Stimulated activated CD8-positive, alpha-beta memory T cell treated with anti-CD3 and anti-CD28 coated beads, Interleukin-7, amount 100 ng/mL, for 48 hours (primary cell): ENCODE results near the gene MAP3K21.

Source experiments
- DNase-seq, 2 donors: peaks; one replicate each; pipeline ENCODE4 v3.0.0-alpha.2; 2020; ENCODE audit warnings: low read depth in 1 of 2; ENCODE audit errors: extremely low read depth in 1 of 2

The MAP3K21 gene

DNA sequence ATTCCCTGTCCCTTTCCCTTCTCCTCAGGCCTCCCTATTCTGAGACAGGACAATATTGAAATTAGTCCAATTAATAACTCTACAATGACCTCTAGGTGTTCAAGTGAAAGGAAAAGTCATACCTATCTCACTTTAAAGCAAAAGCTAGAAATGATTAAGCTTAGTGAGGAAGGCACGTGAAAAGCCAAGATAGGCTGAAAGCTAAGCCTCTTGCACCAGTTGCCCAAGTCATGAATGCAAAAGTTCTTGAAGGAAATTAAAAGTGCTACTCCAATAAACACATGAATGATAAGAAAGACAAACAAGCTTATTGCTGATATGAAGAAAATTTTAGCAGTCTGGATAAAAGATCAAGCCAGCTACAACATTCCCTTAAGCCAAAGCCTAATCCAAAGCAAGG is 3.8 kb upstream of the MAP3K21 start:
- no peak for DNase-seq

DNA sequence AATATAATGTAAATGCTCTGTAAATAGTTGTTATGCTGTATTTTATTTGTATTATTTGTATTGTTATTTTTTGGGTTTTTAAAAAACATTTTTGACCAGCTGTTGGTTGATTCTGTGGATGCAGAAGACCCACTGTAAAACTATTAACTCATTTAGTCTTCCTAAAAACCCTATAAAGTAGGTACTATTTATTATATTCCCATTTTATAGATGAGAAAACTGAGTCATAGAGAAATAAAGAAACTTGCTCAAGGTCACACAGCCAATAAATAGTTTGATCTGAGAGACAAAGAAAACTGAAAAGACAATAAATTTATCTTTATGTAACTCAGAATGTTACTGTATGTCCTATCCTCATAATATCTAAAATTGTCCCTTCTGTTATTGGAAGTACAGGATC is 1.2 kb upstream of the MAP3K21 start:
- DNase-seq, result no peak

DNA sequence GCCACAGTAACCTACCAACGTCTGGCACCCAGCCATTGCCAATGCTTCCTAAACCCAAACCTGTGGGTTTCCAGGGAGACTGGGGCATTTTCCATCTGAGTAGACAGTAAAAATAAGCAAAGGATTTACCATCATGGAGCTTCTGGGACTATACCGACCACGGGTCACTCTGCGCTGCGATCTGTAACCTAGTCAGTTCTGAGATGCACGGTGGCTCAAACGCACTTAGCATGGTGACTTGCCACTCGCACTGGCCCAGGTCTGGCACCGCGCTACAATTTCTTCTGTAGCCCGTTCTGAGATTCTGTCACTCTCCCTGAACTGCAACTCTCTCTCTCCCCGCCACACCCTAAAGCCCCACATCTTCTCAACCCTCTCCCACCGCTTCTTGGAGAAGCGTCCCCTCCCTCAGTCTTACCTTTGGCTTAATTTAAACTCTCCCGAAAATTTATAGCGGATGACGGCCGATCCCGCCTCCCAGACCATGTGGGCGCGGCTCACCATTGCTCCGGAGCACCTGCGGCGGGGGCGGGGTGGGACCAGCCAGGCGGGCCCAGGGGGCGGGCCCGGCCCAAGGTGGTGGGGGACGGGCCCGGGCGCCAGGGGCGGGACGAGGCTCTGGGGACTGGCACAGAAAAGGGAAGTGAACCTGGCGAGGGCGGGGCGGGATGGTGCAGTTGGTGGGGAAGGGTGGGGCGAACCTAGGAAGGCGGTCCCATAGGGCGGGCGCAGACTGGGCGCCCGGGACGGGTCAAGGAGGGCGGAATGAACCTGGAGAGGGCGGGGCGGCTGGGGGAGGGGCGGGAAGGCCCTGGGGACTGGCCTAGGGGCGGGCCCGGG is 493 bp upstream of the MAP3K21 start:
- peak; percentile 66 to 85 for DNase-seq

DNA sequence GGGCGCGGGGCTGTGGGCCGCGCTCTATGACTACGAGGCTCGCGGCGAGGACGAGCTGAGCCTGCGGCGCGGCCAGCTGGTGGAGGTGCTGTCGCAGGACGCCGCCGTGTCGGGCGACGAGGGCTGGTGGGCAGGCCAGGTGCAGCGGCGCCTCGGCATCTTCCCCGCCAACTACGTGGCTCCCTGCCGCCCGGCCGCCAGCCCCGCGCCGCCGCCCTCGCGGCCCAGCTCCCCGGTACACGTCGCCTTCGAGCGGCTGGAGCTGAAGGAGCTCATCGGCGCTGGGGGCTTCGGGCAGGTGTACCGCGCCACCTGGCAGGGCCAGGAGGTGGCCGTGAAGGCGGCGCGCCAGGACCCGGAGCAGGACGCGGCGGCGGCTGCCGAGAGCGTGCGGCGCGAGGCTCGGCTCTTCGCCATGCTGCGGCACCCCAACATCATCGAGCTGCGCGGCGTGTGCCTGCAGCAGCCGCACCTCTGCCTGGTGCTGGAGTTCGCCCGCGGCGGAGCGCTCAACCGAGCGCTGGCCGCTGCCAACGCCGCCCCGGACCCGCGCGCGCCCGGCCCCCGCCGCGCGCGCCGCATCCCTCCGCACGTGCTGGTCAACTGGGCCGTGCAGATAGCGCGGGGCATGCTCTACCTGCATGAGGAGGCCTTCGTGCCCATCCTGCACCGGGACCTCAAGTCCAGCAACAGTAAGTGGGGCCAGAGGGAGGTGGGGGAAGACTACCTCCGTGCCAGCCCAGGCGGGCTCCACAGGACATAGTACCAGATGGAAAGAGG is 808 bp downstream of the MAP3K21 start:
- DNase-seq, result no peak

DNA sequence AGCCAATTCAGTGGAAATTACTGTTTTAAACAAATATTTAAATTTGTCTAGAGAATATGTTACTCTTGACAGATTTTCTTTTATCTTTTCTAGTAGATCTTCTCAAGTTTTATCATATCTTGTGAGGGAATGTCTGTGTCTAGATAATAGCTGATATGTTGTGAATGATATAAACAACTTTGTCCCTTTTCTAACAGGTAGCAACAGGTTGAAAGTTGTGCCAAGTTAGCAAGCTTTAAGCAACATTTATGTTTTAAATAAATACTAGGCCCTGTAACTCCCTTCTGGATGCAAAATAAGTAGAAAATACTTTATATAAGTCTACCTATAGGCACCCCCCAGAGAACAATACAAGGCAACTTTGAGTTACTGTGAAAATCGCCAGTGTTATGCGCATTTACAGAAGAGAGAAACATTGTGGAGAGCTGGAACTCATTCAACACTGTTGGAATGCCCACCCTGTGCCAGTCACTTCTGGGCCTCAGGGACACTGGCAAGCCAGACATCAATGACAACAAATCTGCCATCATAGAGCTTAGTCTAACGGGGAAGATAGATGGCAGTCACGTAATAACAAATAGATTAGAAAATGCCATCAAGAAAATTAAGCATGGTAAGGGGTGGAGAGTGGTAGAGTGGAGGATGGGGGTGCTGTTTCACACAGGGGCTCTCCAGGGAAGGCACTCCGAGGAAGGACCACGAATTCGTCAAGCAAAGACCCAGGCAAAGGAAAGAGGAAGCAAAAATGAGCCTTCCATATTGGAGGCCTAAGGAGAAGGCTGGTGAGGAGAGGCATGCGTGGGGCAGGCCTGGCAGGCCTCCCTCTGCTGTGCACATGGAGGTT is 4.4 kb downstream of the MAP3K21 start:
- DNase-seq, result no peak

DNA sequence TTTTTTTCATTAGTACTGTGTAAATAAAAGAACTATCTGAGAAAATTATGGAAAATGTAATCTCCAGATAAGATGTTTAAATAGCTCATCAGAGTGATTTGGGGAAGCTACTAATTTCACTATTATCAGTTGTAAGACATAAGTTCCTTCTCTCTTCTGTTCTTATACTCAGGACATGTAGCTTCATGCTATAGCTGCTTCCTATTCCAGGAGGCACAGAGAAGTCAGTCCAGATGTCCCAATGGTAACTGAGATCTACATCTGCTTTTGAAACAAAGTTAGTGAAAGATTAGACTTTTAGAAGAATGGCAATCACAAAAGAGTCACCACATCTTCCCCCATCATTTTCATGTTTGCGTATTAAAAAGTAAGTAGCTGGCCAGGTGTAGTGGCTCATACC is 5.6 kb downstream of the MAP3K21 start:
- DNase-seq, result no peak

DNA sequence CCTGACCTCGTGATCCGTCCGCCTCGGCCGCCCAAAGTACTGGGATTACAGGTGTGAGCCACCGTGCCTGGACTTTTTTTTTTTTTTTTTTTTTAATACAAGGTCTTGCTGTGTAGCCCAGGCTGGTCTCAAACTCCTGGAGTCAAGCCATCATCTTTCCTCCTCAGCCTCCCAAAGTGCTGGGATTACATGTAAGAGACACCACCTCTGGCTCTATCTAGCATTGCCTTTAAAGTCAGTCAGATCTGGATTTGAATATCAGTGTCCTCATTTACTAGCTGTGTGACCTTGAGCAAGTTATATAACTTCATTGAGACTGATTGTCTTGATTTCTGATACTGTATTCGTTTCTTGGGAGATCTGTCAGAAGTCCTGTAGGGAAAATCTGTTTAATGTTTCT is 6.6 kb downstream of the MAP3K21 start:
- no peak for DNase-seq

DNA sequence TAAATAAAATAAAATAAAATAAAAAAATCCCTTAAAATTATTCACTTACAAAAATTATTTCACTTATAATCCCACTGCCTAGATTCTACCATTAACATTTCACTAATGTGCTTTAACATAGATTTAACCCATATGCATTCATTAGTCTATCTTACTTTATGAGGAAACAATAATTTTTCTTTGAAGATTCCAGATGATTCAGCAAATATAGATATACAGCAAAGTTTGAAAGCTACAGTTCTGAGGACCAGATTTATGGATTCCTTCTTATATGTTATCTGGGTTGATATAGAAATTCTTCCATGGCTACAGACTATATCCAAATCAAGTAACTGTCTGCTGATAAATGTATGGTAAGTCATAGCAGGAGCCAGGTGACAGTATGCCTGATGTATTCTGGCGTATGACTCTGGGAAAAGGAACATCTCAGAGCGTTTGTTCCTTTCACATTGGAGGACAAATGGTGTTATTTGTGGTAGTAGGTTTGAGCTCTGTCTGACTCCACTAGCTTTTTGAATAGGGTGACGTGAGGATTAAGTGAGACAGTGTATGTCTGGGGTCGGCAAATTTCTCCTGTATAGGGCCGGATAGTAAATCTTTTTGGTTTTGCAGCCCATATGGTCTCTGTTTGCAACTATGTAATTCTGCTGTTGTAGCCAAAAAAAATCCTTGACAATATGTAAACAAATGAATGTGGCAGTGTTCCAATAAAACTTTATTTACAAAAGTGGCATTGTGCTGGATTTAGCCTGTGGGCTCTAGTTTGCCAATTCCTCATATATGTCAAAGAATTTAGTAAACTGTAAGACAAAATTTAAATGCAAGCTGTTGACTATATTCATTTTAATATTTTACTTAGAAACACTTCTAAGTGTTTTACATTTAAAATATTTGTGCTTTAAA is 9.3 kb downstream of the MAP3K21 start:
- DNase-seq, result no peak

DNA sequence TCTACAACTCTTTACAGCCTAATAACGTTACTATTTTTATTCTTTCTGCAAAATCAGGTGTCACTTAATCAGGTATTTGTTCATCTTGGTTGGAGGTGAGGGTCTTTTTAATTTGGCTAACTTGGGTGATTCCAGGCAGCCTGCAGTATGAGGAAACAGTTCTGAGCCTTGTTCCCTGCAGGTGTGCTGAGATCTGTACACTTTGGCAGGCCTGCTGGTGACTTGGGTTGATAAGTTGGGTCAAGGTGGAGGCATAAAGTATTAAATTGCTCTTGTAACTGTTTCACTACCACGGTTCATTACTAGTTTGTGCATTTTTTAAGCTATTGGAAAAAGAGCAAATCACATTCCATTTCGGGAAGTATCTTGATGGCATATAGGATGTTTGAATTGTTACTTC is 10.0 kb downstream of the MAP3K21 start:
- no peak for DNase-seq

DNA sequence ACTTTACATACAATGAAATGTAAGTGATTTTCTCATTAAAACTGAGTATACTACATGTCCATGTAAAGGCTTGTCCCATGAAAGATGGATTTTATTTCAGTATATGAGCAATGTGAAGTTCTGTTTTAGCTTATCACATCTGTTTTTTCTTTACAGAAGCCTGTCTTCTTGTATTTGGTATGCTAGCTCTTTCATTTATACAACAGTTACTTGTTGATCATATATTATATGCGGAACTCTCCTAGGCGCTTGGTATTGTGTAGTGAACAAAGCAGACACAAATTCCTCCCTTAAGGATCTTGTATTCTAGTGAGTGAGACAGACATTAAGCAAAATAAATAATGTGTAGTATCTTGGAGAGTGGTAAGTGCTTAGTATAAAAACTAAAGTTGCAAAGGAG is 10.6 kb downstream of the MAP3K21 start:
- no peak for DNase-seq

DNA sequence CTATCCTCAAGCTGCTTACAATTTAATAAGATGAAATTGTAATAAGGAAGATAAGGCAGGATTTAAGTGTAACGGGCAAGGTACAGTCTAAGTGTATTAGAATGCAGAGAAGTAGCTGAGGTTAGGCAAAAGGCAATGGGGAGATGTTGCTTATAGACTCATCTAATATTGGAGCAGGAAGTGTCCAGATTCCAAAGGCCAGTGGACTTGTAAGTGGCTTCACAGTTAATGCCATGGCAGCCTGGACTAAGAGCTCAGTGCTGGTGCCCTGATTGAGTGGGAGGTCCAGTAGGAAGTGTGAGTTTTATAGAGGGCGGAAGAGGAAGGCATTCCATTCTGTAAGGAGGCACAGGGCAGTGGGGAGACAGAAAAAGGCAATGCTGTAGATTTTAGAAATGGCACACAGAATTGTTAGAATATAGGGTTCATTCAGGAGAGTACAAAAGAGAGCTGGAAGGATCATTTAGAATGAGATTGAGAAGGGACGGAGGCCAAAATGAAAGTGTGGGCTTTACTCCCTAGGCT is 12.6 kb downstream of the MAP3K21 start:
- DNase-seq, result no peak

DNA sequence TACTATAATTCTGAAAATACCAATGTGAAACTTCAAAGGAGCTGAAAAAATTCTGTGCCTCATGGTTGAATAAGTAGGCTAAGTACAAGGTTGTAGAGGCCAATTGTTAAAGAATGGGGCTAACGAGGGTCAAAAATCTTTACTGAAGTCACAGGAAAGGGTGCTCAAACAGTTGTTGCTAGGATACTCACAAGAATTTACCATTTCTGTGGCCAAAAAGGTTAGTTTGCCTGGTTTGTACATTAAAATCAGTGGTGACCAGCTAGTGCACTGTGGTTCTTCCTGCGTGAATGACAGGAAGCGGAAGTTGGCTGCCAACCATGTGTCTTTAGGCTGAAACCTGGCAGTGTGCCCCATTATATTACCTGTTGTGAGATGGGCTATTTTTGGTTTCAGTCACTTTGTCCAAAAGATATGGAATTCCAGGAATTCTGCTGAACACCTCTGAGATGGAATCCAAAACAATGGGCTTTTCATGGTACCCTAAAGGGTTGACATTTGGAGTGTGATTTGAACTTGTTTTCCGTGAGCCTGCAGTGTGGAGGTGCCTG is 13.5 kb downstream of the MAP3K21 start:
- DNase-seq, result no peak

DNA sequence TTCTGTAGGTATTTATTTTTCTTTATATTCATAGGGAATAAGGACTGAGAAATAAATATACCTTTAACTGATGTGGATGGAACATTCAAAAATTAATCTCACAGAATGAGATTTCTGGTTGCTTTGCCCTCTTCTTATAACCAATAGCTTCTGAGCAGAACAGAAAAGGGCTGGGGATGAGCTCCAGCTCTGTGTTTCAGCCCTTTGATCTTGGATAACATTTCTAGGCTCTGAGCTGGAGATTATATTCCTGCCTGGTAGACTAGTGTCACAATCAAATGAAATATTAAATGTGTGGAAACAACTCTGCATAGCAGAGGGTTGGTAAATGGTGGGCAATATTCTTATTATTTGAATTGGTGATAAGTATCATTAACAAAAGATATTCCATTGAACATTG is 14.6 kb downstream of the MAP3K21 start:
- no peak for DNase-seq

DNA sequence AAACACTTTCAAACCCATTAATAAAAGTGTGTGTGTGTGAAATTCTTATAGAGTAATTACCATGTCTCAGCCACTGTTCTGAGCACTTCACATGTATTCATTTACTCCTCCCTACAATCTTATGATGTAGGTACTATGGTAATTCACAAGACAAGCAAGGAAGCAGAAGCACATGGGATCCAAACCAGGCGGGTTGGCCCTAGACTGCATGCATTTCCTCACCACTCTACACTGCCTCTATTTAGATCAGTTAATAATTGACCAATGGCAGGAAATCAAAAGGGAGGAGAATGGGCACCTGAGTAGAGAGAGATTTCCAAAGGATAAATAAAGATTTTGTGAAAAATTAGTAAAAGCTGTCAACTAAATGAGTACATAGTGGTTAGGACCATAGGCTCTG is 15.7 kb downstream of the MAP3K21 start:
- no peak for DNase-seq

DNA sequence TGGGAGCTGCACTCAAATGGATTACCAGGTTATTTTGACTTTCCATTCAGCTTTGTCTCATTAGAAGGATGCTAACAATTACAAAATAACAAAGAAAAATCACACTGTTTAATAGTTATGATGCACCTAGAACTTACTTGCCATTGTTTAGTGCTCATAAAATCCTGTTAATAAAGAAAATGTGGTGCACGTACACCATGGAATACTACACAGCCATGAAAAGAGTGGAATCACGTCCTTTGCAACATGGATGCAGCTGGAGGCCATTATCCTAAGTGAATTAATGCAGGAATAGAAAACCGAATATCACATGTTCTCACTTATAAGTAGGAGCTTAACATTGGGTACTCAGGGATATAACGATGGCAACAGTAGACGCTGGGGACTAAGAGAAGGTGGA is 19.8 kb downstream of the MAP3K21 start:
- no peak for DNase-seq

DNA sequence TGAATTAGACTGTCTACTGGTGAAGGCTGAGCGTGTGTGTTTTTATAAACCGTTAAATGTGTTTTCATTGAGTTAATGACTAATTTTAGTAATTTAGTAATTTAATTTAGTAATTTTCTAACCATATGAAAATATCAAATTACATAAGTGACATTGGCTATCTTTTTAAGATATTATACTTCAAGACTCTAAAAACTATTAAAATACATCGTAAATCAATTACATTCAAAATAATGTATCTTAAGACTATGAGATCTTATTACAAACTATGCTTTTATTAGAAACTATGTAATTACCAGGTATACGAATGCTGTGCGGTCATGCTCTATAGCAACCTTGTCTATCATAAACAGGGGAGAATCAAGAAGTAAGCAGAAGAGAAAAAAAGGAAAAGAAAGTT is 21.6 kb downstream of the MAP3K21 start:
- DNase-seq, result no peak

DNA sequence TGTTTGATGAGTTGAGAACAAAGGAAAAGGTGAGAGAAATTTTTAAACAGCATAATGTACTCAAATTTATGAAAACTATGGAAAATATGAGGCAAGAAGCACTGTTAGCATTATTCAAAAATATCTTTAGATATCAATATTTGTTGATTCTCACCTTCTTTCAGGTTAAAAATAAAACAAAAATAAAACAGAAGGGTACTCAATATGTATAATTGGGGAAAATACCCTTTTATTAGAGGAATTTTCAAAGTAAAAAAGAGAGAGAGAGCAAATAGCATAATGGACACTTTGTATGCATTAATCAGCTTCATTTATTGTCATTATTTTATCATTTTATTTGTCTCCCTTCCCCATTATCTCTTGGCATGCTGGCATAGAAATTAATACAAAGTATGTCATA is 27.5 kb downstream of the MAP3K21 start:
- DNase-seq, result no peak

DNA sequence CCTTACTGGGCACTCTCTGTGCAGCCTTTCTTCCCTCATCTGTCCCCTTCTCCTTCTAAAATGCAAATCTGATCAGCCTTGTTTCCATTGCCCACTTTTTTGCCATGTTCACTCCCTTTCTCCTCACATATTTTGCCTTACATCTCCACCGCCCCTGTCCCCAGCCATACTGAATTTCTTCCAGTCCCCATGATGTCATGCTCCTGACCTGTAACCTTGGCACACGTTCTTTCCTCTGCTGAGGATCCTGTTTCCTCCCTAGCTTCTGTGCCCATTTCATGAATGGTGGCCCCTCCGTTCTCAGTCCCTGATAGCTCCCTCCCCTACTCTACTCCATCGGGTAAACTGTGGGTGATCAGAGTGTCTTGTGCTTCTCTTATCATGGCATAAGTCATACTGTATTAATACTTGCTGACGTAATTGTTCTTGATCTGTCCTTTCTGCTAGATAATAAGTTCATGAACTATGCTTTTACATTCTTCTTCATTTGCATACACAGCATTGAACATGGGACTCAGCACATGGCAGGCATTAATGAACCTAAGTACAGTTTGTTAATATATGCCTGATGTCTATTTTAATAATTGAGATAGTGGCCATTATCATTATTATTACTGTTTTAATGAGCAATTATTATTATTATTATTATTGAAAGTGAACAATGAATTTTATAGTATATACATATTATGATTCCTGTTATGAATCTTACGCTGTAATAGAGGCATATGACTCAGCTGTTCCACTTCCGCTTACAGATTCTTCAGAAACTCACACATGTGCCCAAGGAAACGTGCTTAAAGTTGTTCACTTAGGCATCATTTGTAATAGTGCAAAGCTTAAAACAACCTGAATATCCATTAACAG is 28.5 kb downstream of the MAP3K21 start:
- DNase-seq, result no peak

DNA sequence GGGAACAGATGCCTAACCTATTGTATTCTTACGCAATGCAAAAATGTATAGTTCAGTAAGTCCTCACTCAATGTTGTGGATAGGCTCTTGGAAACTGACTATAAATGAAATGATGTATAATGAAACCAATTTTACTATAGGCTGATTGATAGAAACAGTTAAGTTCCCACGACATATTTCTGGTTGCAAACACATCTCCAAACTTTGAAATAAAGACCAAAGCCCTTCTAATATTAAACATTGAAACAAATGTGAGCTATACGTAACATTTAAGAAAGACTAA is 29.1 kb downstream of the MAP3K21 start:
- DNase-seq, result no peak
